Measurements from ENCODE around the gene TMEM88.
A peak's percentile ranks its signal among the peaks of the same experiment; 100 is the strongest.
"Not testable (repeated sequence)": the region's sequence is repeated elsewhere in the genome, so short reads cannot be mapped to it uniquely, and the experiment has no call there.

Gene TMEM88

DNA sequence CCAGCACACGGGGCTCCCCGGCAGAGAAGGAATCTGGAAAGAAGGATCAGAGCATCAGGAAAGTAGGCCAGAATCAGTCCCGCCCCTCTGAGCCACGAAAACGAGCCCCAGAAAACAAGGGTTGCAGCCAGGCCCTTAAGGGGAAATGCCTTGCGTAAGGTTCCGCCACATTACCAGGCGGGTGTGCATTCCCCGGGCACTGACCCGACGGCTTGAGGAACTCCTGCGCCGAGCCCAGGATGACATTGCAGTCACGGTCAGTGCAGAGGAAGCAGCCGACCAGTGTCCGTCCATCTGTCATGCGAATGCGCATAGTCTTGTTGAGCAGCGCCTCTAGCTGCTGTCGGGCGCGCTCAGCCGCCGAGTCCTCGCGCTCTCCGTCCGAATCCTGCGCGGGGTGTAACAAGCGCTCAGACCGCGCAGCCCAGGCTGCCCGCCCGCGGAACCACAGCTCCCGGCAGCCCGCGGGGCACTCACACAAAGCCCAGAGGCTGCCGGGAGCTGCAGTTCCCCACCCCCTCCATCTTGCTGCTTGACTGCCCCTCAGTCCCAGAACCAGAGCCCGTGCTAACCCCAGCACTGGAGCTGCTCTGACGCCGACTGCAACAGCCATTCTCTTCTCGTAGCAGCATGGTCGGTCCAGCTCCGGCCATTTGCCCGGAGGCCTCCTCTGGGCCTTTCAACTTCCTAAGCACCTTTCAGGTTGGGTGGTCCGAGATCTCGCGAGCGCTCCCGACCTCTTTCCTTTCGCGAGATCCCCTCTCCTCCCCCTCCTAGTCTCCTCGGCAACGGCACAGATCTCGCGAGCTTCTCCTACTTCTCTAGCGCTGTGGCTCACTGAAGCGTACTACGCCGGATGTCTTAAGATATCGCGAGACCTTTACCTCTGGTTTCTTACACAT, 2.2 kb downstream of the TMEM88 start, which contains the start of gene NAA38:
NAA38 (minus strand) TSS at position 749 of the 902 bp plus-strand sequence; CDS start at position 653, 96 bp downstream.
- DNase-seq, result peak; percentile 100

DNA sequence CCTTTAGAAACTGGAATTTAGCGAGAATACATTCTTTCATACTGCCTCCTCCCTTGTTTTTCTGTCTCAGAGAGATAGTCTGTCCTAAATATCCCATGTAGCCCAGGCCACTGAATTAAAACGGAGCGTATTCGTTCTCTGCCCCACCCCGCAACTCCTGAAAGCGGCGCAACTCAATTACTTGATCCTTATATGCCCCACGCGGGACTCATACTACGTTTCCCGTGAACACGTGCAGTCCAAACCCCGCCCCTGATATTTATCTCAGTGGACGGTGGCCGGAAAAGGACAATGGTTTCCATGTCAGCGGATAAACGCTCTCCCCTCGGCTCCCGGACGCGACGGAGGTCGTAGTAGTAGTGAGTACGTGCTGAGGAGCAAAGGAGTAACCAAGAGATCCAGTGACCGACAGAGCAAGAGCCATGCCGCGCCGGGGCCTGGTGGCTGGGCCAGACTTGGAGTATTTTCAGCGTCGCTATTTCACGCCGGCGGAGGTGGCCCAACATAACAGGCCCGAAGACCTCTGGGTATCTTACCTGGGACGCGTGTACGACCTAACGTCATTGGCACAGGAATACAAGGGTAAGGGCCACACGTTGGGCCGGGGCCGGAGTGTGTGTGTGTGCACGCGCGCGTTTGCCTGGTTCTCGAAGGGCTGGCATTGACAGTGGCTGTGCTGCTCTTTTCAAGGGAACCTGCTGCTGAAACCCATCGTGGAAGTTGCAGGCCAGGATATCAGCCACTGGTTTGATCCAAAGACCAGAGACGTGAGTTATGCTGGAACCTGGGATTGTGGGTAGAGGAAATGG, 3.1 kb downstream of the TMEM88 start, which contains the start of gene CYB5D1:
CYB5D1 (plus strand) TSS at position 291 of the 809 bp plus-strand sequence; CDS start at position 423, 132 bp downstream.
- peak; percentile 94 for DNase-seq

DNA sequence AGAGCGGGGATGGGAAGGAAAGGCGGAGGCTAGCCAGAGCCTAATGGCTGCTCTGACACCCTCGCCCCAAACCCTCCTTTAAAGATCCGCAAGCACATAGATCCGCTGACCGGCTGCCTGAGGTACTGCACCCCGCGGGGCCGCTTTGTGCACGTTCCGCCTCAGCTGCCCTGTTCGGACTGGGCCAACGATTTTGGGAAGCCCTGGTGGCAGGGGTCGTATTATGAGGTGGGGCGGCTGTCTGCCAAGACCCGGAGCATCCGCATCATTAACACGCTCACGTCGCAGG, 3.6 kb downstream of the TMEM88 start:
- DNase-seq, result peak; percentile 56

DNA sequence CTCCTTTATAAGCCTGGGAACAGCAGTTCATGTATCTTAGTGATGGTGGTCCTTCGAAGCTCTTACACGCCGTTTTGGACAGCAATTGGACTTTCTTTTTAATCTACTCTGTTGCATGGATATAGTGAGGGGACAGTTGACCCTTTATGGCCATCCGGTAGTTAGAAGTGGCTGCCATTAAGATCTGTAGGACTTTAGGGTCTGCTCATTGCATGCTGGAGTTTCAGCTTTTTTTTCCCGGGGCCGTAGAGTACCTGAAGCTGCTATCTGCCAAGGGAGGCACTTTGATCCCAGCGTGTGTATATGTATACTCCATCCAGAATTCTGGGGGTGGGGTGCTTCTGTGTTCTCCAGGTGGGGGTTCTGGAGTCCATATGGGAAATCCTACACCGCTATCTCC, 4.2 kb downstream of the TMEM88 start:
- DNase-seq, result no peak

DNA sequence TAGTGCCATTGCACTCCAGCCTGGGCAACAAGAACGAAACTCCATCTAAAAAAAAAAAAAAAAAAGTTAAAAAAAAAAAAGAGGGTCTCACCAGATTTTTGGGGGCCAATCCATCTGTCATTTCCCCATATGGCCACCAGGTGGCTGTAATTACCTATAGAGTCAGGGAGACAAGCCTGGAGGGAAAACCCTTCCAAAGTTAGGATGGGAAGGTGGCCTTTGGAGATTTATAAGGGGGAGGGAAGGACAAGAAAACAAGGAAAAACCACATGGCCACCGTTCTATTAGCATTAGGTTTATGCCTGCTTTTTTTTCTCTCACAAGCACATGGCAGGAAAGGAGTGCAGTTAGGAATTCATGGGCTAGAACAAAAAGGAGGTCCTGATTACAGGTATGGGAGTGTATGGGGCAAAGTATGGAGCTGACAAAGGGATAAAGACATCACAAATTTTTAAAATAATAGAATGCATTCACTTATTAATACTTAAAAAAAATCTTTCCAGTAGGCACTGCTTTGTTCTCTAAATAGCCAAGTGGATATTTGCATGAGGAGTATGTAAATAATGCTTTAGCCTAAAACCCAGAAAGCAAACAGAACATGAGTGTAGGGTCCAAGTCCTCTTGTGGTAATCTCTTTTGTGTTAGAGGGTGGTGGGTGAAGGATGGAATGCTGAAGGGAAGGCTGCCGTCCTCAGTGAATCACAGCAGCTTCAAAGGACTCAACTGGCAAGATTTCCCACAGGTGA, 8.0 kb downstream of the TMEM88 start:
- DNase-seq, result peak; percentile 70

DNA sequence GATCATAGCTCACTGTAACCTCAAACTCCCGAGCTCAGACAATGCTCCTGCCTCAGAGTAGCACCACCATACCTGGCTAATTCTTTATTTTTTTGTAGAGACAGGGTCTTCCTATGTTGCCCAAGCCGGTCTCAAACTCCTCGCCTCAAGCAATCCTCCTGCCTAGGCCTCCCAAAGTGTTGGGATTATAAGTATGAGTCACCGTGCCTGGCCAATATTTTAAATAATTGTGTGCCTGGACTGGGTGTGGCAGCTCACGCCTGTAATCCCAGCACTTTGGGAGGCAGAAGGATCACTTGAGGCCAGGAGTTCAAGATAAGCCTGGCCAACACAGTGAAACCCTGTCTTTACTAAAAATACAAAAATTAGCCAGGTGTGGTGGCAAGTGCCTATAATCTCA, 9.5 kb downstream of the TMEM88 start:
- DNase-seq, result not testable (repeated sequence)

DNA sequence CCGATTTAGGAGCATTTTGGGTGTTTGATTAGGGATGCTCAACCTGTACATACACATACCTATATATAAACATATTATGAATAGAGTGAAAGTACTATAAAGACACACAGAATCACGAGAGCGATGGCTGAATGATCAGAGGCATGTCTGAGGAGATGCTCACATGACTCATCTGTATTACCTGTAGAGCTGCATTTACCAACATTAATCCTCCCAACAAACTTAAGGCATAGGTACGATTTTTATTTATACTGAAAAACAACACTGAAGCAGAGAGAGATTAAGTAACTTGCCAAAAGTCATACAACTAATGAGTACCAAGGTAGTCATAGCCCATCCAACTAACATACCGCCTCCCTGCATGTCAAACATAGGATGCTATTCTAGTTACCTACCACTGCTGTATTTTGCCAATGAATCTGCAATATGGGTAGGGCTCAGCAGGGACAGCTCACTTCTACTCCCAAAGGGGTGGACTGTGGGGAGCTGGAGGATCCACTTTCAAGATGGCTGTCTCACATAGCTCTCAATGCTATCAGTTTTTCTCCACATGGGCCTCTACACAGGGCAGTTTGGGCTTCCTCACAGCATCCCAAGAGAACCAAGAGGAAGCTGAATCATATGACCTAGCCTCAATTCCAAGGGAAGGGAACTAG, 10.3 kb downstream of the TMEM88 start:
- DNase-seq, result no peak

DNA sequence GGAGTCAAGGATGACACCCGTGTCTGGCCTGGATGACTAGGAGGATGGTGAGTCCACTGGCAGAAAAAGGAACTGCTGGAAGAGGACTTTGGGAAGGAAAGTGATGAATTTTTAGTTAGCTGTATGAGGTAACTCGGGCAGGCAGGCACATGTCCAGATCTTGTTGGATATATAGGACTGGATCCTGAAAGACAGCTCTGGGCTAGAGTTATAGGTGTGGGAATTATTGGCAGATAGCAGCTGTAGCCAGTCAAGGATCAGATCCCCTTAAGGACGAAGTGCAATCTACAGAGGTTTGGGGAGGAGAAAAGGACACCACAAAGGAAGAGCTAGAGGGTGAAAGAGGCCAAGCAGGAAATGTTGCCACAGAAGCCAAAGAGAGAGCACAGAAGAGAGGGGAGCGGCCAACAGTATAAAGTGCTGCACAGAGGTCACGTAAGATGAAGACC, 13.0 kb downstream of the TMEM88 start:
- no peak for DNase-seq

DNA sequence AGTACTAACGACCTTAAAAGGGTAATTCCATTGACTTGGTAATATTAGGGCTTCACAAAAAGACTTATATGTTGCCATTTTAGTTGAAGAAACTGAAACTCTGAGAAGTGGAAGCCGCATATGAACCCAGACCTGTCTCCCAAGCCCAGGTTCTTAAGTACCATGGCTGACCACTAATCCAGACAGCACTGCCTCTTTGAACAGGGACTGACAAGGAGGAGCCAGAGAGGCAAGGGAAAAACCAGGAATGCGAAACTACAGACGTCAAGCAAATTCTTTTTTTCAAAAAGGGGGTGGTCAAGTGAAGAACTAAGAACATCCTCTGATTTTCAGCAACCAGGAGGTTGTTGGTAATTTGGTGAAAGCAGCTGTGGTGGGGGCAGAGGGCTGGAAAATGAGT, 18.2 kb downstream of the TMEM88 start:
- DNase-seq, result no peak

DNA sequence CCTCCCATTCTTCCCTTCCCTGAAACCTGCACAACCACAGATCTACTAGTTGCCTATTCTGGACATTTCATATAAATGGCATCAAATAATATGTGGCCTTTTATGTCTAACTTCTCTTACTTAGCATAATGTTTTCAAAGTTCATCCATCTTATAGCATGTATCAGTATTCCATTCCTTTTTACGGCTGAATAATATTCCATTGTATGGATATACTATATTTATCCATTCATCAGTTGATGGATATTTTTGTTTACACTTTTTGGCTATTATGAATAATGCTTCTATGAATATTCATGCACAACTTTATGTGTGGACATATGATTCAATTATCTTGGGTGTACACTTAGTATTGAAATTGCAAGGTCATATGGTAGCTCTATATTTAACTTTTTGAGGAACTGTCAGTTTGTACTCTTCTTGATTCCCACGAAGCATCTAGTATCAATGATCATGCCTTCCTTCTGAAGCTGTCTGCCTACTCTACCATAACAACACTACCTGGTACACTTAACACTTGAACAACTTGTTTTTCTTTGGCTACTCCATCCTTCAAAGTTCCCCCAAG, 21.0 kb downstream of the TMEM88 start:
- no peak for DNase-seq

DNA sequence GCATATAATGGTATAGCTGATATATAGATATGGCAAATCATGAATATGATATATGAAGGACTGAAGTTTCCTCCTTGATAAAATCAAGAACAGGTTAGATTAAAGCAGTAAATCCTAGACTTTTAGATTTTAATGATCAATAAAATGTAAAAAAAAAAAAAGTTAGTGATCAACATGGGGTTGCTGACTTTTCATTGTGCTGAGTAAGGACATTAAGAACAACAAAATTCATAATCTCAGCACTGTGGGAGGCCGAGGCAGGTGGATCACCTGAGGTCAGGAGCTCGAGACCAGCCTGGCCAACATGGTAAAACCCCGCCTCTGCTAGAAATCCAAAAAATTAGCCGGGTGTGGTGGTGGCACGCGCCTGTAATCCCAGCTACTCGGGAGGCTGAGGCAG, 23.4 kb downstream of the TMEM88 start:
- no peak for DNase-seq

DNA sequence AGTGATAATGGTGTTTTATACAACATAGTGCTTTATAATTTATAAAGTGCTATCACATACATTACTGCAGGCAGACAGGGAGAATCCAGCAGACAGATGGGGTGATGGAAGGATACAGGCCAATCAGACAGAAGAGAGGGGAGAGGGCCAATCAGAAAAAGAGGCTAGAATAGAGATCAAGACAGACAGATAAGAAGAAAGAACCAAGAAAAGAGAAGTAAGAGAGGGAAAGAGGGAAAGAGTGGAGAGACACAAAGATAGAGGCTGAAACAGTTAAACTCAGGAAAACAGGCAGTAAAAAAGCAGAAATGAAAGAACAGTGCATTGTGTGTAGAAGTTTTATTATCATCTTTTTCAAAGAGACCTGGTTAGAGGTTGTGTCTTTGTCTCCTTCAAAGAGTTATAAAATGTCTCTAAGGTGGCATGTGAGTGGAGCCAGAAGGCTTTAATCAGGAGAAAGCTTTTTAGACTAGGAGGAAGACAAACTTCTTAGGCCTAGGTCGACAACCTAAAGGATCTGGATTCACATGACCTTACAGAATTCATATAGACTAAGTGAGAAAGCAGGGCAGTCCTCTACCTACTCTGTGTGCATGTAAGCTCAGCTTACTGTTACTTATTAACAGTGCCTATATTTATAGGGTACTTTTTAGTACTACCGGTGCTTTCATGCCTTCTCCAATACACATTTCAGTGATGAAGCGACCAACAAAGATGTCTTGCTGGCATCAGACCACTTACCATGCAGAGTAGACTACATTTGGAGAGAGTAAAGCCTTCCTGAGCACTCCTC, 25.4 kb downstream of the TMEM88 start:
- no peak for DNase-seq

DNA sequence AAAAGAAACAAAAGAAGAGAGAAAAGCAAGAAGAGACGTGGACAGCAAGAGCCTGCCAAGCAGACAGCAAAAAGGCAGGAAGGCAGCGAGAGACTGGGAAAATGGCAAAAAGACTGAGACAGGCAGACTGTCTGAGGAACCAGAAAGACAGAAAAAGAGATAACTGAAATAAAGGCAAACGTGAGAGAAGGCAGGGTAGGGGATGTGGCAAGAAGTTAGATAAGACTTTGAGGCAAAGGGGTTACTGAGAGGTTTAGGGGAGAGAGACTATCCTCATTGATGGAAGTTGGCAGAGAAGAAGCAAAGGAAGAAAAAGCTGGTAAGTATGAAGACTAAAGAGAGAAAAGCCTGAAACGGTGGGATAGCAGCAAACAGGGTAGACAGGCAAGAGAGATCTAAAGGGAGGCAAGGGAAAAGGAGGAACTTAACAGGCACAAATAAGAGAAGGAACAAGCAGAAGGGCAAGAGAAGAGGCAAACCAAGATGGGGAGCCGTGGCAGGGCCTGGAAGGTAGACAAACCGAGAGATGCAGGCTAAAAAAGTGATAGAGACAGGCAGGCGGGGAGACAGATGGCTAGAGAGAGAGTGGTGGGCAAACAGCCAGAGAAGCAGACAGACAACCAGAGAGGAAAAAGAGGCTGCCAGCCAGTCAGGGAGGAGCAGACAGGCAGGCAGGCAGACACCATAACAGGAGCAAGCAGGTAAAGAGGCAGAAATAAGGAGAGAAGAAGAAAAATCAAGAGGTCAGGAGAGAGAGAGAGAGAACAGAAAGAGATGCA, 26.6 kb downstream of the TMEM88 start:
- peak; percentile 28 for DNase-seq

DNA sequence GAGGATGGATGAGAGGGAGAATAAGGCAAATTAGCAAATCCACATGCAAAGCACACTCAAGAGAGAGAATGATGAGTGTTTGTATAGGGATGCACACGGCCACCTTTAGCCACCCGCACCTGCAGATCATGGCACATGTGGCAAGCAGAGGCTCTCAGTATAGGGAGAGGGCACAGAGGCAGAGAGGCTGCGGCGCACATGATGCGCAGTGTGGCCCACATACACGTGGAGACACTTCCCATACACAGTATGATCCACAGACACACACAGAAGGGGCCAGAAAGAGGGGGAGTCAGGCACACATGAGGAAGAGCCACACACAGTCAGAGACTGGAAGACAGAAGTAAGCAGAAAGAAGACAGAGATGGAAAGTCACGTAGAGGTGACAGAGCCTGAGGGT, 27.2 kb downstream of the TMEM88 start:
- DNase-seq, result no peak

DNA sequence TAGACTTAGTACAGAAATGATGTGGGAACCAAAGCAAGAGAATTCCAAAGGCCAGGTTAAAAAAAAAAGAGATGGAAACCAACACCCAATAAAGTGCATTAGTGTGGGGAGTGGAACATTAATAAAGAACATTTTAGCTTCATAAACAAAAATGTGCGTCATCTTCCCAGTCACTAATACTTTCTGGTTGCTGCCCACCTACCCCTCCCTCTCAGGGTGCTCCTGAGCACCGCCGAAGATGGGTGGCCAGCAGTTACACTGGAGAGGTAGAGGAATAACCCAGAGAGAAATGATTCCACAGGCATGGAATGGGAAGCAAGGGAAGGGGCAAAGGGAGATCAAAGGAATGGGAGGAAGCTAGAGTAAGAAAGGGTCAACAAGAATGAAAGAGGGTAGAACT, 27.8 kb downstream of the TMEM88 start:
- DNase-seq, result no peak

DNA sequence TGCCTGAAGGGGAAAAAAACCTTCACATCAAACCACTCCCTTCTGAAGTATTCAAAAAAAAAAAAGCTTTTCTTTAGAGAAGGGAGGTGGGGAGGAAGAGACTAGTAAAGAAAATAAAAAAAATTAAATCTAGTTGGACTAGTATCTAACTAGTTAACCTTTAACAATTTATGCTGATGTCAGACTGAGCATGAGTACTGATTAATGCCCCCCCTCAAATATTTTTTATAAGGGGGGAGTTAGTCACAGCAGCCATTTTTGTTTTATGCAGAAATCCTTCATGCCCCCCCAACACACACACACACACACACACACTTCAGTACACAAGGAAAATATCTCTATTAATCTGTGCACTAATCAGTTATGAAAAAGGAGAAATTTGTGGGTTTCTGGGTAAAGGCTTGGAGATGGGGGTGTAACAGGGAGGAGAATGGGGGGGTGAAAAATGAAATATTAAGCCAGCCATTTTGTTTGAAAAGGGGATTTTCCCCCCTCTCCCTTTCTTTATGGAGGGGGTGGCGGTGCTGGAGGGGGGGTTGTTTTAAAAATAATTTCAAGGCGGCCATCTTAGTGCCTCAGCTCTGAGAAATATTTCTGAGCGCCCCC, 29.0 kb downstream of the TMEM88 start:
- DNase-seq, result peak; percentile 62

DNA sequence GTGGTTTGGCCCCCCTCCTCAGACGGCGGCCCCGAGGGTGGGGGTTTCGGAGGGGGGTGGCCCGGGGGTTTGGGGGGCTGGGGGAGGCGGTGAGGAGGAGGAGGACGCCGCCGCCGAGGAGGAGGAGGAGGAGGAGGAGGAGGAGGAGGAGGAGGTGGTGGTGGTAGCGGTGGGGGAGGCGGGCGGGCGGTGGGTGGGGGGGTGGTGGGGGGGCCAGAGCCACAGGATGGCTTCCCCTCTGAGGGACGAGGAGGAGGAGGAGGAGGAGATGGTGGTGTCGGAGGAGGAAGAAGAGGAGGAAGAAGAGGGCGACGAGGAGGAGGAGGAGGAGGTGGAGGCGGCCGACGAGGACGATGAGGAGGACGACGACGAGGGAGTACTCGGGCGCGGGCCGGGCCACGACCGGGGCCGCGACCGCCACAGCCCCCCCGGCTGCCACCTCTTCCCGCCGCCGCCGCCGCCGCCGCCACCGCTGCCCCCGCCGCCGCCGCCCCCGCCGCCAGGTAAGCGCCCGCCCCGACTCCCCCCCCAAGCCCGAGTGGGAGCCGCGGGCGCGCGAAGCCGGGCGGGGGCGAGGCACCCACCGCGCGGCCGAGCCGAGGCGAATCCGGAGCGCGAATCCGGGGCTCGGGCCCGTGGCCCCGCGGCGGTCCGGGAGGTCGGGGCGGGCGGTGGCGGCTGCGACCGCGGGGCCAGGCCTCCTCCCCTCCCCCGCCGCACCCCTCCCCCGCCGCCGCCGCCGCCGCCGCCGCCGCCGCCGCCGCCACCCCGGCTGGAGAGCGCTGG, 29.9 kb downstream of the TMEM88 start:
- peak; percentile 33 for DNase-seq

DNA sequence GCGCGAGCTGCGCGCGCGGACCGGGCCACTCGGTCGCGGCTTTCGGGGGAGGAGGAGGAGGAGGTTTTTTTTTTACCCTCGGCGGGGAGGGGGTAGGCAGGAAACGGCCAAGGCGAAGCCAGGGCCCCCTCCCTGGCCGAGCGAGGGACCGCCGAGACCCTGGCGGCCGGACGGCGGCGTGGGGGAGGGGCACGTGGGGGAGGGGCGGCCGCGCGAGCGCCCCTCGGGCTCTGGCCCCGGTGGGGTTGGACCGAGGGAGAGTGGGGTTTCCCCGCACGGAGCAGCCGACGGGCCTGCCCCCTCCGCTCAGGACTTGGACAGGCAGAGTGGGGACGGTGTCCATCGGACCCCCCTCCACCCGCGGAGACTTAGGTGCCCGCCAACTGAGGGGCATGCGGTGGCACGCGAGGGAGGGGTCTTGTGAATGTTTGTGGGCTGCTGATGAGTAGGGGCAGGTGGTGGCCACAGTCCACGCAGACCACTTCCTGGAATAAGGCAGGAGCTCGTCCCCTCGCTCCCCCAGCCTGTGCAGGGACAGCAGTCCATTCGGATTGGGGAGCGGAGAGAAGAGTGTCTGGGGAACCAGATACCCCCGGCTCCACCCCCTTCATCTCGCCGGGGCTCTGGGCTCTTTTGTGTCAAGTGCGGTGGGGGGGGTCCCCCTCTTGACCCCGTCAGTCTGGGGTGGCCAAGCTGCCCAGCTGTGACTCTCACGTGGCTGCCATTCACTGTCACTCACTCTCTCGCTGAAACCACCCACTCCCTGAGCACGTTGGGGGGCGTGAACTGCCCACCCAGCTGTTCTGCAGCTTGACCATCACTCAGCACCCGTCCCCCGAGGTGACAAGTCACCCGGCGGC, 30.7 kb downstream of the TMEM88 start:
- DNase-seq, result peak; percentile 57
